ENCODE measurements around the gene KBTBD7.

Gene KBTBD7

GRCh38 chr13:41145136-41145908, 49.0 kb downstream of the KBTBD7 start:
- DNase-seq (ENCODE audit: low spot score): no peak
- no peak overlapping the region for H3K27ac ChIP-seq
- no peak for TF ChIP-seq CTCF (IDR thresholded peaks at IDR 0.05)
- no peak overlapping the region for H3K4me3 ChIP-seq

- H3K27ac ChIP-seq: no peak overlapping the region
- no peak for DNase-seq (ENCODE audit: low spot score)
- no peak for TF ChIP-seq CTCF (IDR thresholded peaks at IDR 0.05)
- H3K4me3 ChIP-seq: no peak overlapping the region
These were observed 49.8 kb downstream of the KBTBD7 start for GRCh38 chr13:41144576-41144975.

All from coronary artery (tissue), 2 donors.